ENCODE results near the gene EMC7. TPM values are rescaled to one million over a fixed set of nuclear protein-coding genes. Genes with fewer than 3 reads are reported as not detected.

Gene EMC7
- total and polyA plus RNA-seq, 4 donors: 26.7 to 58.3 (median 37.6) TPM

GRCh38 chr15:34038871-34039789 is 62.5 kb downstream of the EMC7 start, which contains the start of gene AVEN (continued):
- TF ChIP-seq MAX (IDR thresholded peaks at IDR 0.05) (no peak), RAD21 (IDR thresholded peaks at IDR 0.05) (no peak), FOXA1 (IDR thresholded peaks at IDR 0.05) (no peak), TAF1 (conservative IDR thresholded peaks at IDR 0.05) (no peak)

- peak; percentile 78 for DNase-seq (ENCODE audit: low spot score)
- TF ChIP-seq GABPA (IDR thresholded peaks at IDR 0.05 in 1 of 2, conservative IDR thresholded peaks at IDR 0.05 in 1 of 2) (no peak), JUND (IDR thresholded peaks at IDR 0.05) (no peak), RXRA (IDR thresholded peaks at IDR 0.05) (peak; percentile 50 to 64), HNF4A (conservative IDR thresholded peaks at IDR 0.05) (peak; percentile 61 to 77), ZBTB33 (IDR thresholded peaks at IDR 0.05) (no peak), SP1 (IDR thresholded peaks at IDR 0.05) (no peak), FOXA1 (IDR thresholded peaks at IDR 0.05) (no peak), TAF1 (conservative IDR thresholded peaks at IDR 0.05) (peak; percentile 18)
- H3K9ac ChIP-seq (ENCODE audit: low read depth in 1 of 2, low read length in 2 of 2): peak overlapping the region; percentile 34 to 96
- H3K4me1 ChIP-seq (ENCODE audit: control insufficient read depth in 4 of 4, insufficient read depth in 4 of 4, low read length in 3 of 4): peaks cover 0 to 15% (median 8%) of the 10 kb centered on the region in 4 donors
- WGBS: 1% methylated on average over 69 of the region's 70 CpGs
- H3K27me3 ChIP-seq (ENCODE audit: control insufficient read depth in 4 of 4, insufficient read depth in 4 of 4, low read length in 3 of 4): no peaks in the 10 kb centered on the region
- H3K36me3 ChIP-seq (ENCODE audit: control insufficient read depth in 4 of 4, insufficient read depth in 3 of 4, low read depth in 1 of 4, low read length in 3 of 4): no peaks in the 10 kb centered on the region
- peak overlapping the region; percentile 67 to 87 (median 69) for H3K4me3 ChIP-seq (ENCODE audit: low read depth in 1 of 3, low read length in 3 of 3)
- peak overlapping the region; percentile 60 to 65 for H3K27ac ChIP-seq (ENCODE audit: low read depth in 1 of 2, low read length in 2 of 2)
- no peaks in the 10 kb centered on the region for H3K9me3 ChIP-seq (ENCODE audit: control insufficient read depth in 4 of 4, low read length in 3 of 4)
These were observed 63.4 kb downstream of the EMC7 start for GRCh38 chr15:34038023-34038870.

Other genes with a start within 250 kb of the EMC7 start
- not detected for gene CHRM5, start 133.4 kb downstream of the EMC7 start, total RNA-seq
- gene CHRM5, start 133.4 kb downstream of the EMC7 start, polyA plus RNA-seq: under 1 TPM in 1 of 2 donors, not detected in 1; 0.38 TPM
- gene AVEN, start 62.7 kb downstream of the EMC7 start, total RNA-seq: 10 to 100 TPM in 1 of 2 donors, 1 to 10 TPM in 1; 6.0 to 12.4 TPM
- gene AVEN, start 62.7 kb downstream of the EMC7 start, polyA plus RNA-seq: 1 to 10 TPM; 5.3 to 7.9 TPM
- gene PGBD4, start 221 bp upstream of the EMC7 start, total RNA-seq: 1 to 10 TPM in 1 of 2 donors, under 1 TPM in 1; 0.98 to 1.1 TPM
- gene PGBD4, start 221 bp upstream of the EMC7 start, polyA plus RNA-seq: under 1 TPM; 0.39 to 0.90 TPM
- 10 to 100 TPM; 24.7 to 26.2 TPM for gene KATNBL1, start 108.2 kb upstream of the EMC7 start, total RNA-seq
- gene KATNBL1, start 108.2 kb upstream of the EMC7 start, polyA plus RNA-seq: 10 to 100 TPM in 1 of 2 donors, 1 to 10 TPM in 1; 6.4 to 19.4 TPM
- 10 to 100 TPM; 76.8 to 81.1 TPM for gene EMC4, start 123.2 kb upstream of the EMC7 start, total RNA-seq
- 10 to 100 TPM; 74.0 to 88.7 TPM for gene EMC4, start 123.2 kb upstream of the EMC7 start, polyA plus RNA-seq
- gene SLC12A6, start 235.9 kb upstream of the EMC7 start, total RNA-seq: 10 to 100 TPM; 11.8 to 17.8 TPM
- gene SLC12A6, start 235.9 kb upstream of the EMC7 start, polyA plus RNA-seq: 1 to 10 TPM; 1.9 to 2.4 TPM
- gene NOP10, start 241.3 kb upstream of the EMC7 start, total RNA-seq: 100 to 1,000 TPM; 104 to 105 TPM
- 100 to 1,000 TPM; 145 to 223 TPM for gene NOP10, start 241.3 kb upstream of the EMC7 start, polyA plus RNA-seq
- gene NUTM1, start 241.5 kb upstream of the EMC7 start, total RNA-seq: not detected
- gene NUTM1, start 241.5 kb upstream of the EMC7 start, polyA plus RNA-seq: not detected